ENCODE measurements around the gene SPO11. TPM values are rescaled to one million over a fixed set of nuclear protein-coding genes. Genes with fewer than 3 reads are reported as not detected.

The SPO11 gene
- total and polyA plus RNA-seq, 2 donors, result not detected

DNA sequence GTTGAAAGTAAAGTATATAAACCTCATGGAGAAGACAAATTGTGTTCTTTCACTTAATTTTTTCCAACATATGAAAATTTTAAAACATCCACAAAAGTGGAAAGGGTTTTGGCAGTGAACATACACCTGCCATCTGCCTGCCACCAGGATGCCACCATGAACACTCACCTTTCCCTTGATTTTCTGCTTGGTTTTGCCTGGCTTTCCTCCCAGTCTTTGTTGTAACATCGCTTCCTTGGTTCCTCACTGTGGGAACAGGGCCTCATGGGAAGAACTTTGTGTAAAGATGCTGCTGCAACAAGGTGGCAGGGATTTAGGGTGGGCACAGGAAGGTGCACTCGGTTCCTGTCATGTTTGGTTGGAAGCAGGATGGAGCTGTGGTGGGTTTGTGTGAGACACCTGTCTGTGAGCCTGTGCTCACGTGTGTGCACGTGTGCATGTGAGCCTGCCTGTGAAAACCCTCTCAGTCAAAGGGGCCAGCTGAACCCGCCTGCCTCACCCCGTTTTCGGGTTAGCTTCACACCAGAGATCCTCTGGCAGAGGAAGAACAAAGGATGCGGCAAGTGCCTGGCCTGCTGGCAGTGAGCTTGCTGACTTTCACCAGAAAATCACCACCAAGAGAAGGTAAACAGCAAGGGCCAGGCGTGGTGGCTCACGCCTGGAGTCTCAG, 50.6 kb downstream of the SPO11 start:
- Histone ChIP-seq H3K4me3 (ENCODE audit: low read depth, low read length) (no peak overlapping the region), H3K27ac (ENCODE audit: low read depth) (no peak overlapping the region), H3K4me1 (ENCODE audit: insufficient read depth) (no peaks in the 10 kb centered on the region), H3K36me3 (ENCODE audit: insufficient read depth) (peaks cover 6% of the 10 kb centered on the region)
- 86% methylated on average over 10 of the region's 10 CpGs for WGBS
- no peak for DNase-seq (ENCODE audit: extremely low spot score)

GRCh38 chr20:57381596-57382503, 52.2 kb downstream of the SPO11 start:
- Histone ChIP-seq H3K4me3 (ENCODE audit: low read depth, low read length) (no peak overlapping the region), H3K36me3 (ENCODE audit: insufficient read depth) (peaks cover 3% of the 10 kb centered on the region), H3K4me1 (ENCODE audit: insufficient read depth) (no peaks in the 10 kb centered on the region), H3K27ac (ENCODE audit: low read depth) (no peak overlapping the region)
- peak; percentile 55 for DNase-seq (ENCODE audit: extremely low spot score)
- WGBS, result 49% methylated on average over 20 of the region's 20 CpGs

DNA sequence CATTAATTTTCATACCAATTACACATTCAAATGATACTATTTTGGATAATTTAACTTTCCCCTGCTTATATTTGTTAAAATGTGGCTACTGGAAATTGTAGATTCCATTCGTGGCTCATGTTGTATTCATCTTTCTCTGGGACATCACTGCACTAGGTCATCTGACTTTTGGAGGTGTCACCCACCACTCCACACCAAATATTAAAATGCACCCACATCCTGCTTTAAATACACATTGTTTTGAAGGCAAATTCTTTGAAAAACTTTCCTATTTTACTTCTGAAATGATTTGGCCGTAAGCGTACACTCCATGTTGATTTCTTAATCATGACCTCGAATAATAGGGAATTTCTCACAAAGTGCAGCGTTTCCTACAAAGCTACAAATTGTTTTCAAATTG, 52.9 kb downstream of the SPO11 start:
- Histone ChIP-seq H3K4me1 (ENCODE audit: insufficient read depth) (no peaks in the 10 kb centered on the region), H3K27ac (ENCODE audit: low read depth) (no peak overlapping the region), H3K36me3 (ENCODE audit: insufficient read depth) (peaks cover 2% of the 10 kb centered on the region), H3K4me3 (ENCODE audit: low read depth, low read length) (no peak overlapping the region)
- WGBS, result 90% methylated on average over 5 of the region's 5 CpGs
- DNase-seq (ENCODE audit: extremely low spot score), result no peak

- no peak for DNase-seq (ENCODE audit: extremely low spot score)
- Histone ChIP-seq H3K4me1 (ENCODE audit: insufficient read depth) (no peaks in the 10 kb centered on the region), H3K36me3 (ENCODE audit: insufficient read depth) (no peaks in the 10 kb centered on the region), H3K4me3 (ENCODE audit: low read depth, low read length) (no peak overlapping the region), H3K27ac (ENCODE audit: low read depth) (no peak overlapping the region)
- WGBS, result 89% methylated on average over 20 of the region's 20 CpGs
Observed at GRCh38 chr20:57383447-57384347, 54.1 kb downstream of the SPO11 start.

- WGBS, result 94% methylated on average over 8 of the region's 8 CpGs
- no peaks in the 10 kb centered on the region for H3K4me1 ChIP-seq (ENCODE audit: insufficient read depth)
- H3K27ac ChIP-seq (ENCODE audit: low read depth), result no peak overlapping the region
- H3K4me3 ChIP-seq (ENCODE audit: low read depth, low read length), result no peak overlapping the region
- no peak for DNase-seq (ENCODE audit: extremely low spot score)
- no peaks in the 10 kb centered on the region for H3K36me3 ChIP-seq (ENCODE audit: insufficient read depth)
Observed at GRCh38 chr20:57384486-57384885, 54.9 kb downstream of the SPO11 start.

- Histone ChIP-seq H3K36me3 (ENCODE audit: insufficient read depth) (no peaks in the 10 kb centered on the region), H3K4me3 (ENCODE audit: low read depth, low read length) (no peak overlapping the region), H3K4me1 (ENCODE audit: insufficient read depth) (peaks cover 1% of the 10 kb centered on the region), H3K27ac (ENCODE audit: low read depth) (no peak overlapping the region)
- 88% methylated on average over 29 of the region's 29 CpGs for WGBS
- no peak for DNase-seq (ENCODE audit: extremely low spot score)
Observed at GRCh38 chr20:57384953-57385761, 55.6 kb downstream of the SPO11 start.

DNA sequence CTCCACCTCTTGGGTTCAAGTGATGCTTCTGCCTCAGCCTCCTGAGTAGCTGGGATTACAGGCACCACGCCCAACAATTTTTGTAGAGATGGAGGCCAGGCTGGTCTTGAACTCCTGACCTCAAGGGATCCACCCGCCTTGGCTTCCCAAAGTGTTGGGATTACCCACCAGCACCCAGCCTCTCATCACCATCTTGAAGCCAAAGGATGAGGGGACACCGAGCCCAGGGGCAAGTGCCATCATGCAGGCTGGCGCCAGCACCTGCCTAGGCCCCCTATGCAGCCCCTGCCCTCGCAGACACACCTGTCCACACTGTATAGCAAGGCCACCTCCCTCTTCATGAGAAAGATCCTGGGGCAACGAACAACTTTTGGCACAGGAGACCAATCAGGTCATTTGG, 56.3 kb downstream of the SPO11 start:
- Histone ChIP-seq H3K4me1 (ENCODE audit: insufficient read depth) (peaks cover 1% of the 10 kb centered on the region), H3K36me3 (ENCODE audit: insufficient read depth) (no peaks in the 10 kb centered on the region), H3K4me3 (ENCODE audit: low read depth, low read length) (no peak overlapping the region), H3K27ac (ENCODE audit: low read depth) (no peak overlapping the region)
- no peak for DNase-seq (ENCODE audit: extremely low spot score)
- 95% methylated on average over 6 of the region's 6 CpGs for WGBS

GRCh38 chr20:57386762-57387161, 57.2 kb downstream of the SPO11 start:
- Histone ChIP-seq H3K4me1 (ENCODE audit: insufficient read depth) (peaks cover 1% of the 10 kb centered on the region), H3K4me3 (ENCODE audit: low read depth, low read length) (no peak overlapping the region), H3K27ac (ENCODE audit: low read depth) (no peak overlapping the region), H3K36me3 (ENCODE audit: insufficient read depth) (no peaks in the 10 kb centered on the region)
- 94% methylated on average over 4 of the region's 4 CpGs for WGBS
- DNase-seq (ENCODE audit: extremely low spot score), result no peak

- peaks cover 1% of the 10 kb centered on the region for H3K4me1 ChIP-seq (ENCODE audit: insufficient read depth)
- no peak for DNase-seq (ENCODE audit: extremely low spot score)
- H3K27ac ChIP-seq (ENCODE audit: low read depth), result no peak overlapping the region
- 88% methylated on average over 8 of the region's 8 CpGs for WGBS
- no peaks in the 10 kb centered on the region for H3K36me3 ChIP-seq (ENCODE audit: insufficient read depth)
- no peak overlapping the region for H3K4me3 ChIP-seq (ENCODE audit: low read depth, low read length)
Observed at GRCh38 chr20:57387463-57387862, 57.9 kb downstream of the SPO11 start.

DNA sequence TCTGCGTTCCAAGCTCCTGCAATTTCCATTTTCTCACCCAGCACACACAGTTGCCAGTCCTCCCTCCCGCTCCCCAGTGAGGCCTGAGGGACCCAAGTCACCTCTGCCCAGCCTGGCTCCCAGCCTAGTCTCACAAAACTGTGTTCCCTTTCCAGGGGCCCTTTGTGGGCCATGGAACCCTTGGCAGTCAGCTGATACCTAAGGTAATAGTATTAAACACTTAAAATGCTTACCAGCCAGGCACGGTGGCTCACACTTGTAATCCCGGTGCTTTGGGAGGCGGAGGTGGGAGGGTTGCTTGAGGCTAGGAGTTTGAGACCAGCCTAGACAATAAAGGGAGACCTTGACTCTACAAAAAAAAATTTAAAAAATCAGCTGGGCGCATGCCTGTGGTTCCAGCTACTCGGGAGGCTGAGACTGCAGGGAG, 58.4 kb downstream of the SPO11 start:
- no peaks in the 10 kb centered on the region for H3K36me3 ChIP-seq (ENCODE audit: insufficient read depth)
- peaks cover 1% of the 10 kb centered on the region for H3K4me1 ChIP-seq (ENCODE audit: insufficient read depth)
- DNase-seq (ENCODE audit: extremely low spot score), result no peak
- no peak overlapping the region for H3K4me3 ChIP-seq (ENCODE audit: low read depth, low read length)
- 84% methylated on average over 7 of the region's 7 CpGs for WGBS
- H3K27ac ChIP-seq (ENCODE audit: low read depth), result no peak overlapping the region

- H3K4me3 ChIP-seq (ENCODE audit: low read depth, low read length), result peak overlapping the region; percentile 26
- peaks cover 1% of the 10 kb centered on the region for H3K4me1 ChIP-seq (ENCODE audit: insufficient read depth)
- peak; percentile 8 for DNase-seq (ENCODE audit: extremely low spot score)
- no peaks in the 10 kb centered on the region for H3K36me3 ChIP-seq (ENCODE audit: insufficient read depth)
- WGBS, result 5% methylated on average over 57 of the region's 57 CpGs
- H3K27ac ChIP-seq (ENCODE audit: low read depth), result peak overlapping the region; percentile 6
Observed at GRCh38 chr20:57388953-57389694, 59.5 kb downstream of the SPO11 start.

Measured in urinary bladder (tissue), 4 donors.